Chondrocyte (in vitro differentiated cells): ENCODE data around the gene TNRC6A. TPM values are rescaled to one million over a fixed set of nuclear protein-coding genes. Genes with fewer than 3 reads are reported as not detected.

ENCODE experiments used
- DNase-seq: peaks from one replicate; pipeline ENCODE4 v3.0.0; 2021; ENCODE audit warnings: mixed read lengths, low spot score
- H3K27ac Mint-ChIP-seq: one replicate; pipeline ENCODE4 v1.8.0; 2021; ENCODE audit warnings: mild to moderate bottlenecking, moderate library complexity, mixed read lengths; ENCODE audit not compliant: unreplicated experiment
- H3K27me3 Mint-ChIP-seq: 2 replicates; pipeline ENCODE4 v1.8.0; 2021; ENCODE audit warnings: low read depth, mixed read lengths
- H3K36me3 Mint-ChIP-seq: 2 replicates; pipeline ENCODE4 v1.8.0; 2021; ENCODE audit warnings: low read depth, mixed read lengths
- H3K4me1 Mint-ChIP-seq: 2 replicates; pipeline ENCODE4 v1.8.0; 2021; ENCODE audit warnings: low read depth, mild to moderate bottlenecking, mixed read lengths
- H3K4me3 Mint-ChIP-seq: one replicate; pipeline ENCODE4 v1.8.0; 2021; ENCODE audit warnings: mild to moderate bottlenecking, moderate library complexity, mixed read lengths; ENCODE audit not compliant: unreplicated experiment
- H3K9me3 Mint-ChIP-seq: 2 replicates; pipeline ENCODE4 v1.8.0; 2021; ENCODE audit warnings: low read depth, mixed read lengths
- total RNA-seq: library from RNA; stranded (reverse); gene quantifications from 3 replicates; pipeline ENCODE4 v1.2.1, GENCODE V29; 2021
- TF ChIP-seq, protein P1 (sequence below): fragments of 200-600 bp; sonication (generic); IDR thresholded peaks from 2 replicates; pipeline ENCODE4 v1.5.0; 2021; ENCODE audit warnings: antibody characterized with exemption, mild to moderate bottlenecking, moderate library complexity

TNRC6A gene
- total RNA-seq, 1 donor from 2014 or later = 42.8 TPM

DNA sequence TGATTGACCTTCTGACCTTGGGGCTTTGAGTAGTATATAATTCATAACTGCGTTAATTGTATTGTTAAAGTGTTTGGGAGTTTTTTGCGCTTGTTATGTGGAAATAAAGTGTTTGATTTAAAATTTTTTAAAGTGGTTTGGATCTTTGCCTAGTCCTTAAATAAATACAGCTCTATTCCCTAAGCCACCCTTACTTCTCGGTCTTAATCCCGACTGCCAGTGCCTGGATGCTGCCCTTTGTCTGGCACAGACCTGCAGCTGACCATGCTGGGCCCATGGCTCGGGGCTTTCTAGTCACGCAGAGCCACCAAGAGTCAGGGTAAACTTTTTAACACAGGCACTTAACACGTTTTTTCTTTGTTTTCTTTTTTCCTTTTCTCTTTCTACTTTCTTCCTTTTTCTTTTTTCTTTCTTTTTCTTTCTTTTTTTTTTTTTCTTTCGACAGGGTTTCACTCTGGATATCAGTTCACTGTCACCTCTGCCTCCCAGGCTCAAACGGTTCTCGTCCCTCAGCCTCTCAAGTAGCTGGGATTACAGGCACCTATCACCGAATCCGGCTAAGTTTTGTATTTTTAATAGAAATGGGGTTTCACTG is 96.7 kb downstream of the TNRC6A start:
- H3K4me3 Mint-ChIP-seq = no peak overlapping the region
- no peak for DNase-seq
- peak overlapping the region; percentile 54 for H3K27ac Mint-ChIP-seq
- H3K36me3 Mint-ChIP-seq = peaks cover 33% of the 10 kb centered on the region
- no peaks in the 10 kb centered on the region for H3K4me1 Mint-ChIP-seq
- no peaks in the 10 kb centered on the region for H3K9me3 Mint-ChIP-seq
- TF ChIP-seq, protein P1, sequence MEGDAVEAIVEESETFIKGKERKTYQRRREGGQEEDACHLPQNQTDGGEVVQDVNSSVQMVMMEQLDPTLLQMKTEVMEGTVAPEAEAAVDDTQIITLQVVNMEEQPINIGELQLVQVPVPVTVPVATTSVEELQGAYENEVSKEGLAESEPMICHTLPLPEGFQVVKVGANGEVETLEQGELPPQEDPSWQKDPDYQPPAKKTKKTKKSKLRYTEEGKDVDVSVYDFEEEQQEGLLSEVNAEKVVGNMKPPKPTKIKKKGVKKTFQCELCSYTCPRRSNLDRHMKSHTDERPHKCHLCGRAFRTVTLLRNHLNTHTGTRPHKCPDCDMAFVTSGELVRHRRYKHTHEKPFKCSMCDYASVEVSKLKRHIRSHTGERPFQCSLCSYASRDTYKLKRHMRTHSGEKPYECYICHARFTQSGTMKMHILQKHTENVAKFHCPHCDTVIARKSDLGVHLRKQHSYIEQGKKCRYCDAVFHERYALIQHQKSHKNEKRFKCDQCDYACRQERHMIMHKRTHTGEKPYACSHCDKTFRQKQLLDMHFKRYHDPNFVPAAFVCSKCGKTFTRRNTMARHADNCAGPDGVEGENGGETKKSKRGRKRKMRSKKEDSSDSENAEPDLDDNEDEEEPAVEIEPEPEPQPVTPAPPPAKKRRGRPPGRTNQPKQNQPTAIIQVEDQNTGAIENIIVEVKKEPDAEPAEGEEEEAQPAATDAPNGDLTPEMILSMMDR = no peak
- H3K27me3 Mint-ChIP-seq = no peaks in the 10 kb centered on the region

DNA sequence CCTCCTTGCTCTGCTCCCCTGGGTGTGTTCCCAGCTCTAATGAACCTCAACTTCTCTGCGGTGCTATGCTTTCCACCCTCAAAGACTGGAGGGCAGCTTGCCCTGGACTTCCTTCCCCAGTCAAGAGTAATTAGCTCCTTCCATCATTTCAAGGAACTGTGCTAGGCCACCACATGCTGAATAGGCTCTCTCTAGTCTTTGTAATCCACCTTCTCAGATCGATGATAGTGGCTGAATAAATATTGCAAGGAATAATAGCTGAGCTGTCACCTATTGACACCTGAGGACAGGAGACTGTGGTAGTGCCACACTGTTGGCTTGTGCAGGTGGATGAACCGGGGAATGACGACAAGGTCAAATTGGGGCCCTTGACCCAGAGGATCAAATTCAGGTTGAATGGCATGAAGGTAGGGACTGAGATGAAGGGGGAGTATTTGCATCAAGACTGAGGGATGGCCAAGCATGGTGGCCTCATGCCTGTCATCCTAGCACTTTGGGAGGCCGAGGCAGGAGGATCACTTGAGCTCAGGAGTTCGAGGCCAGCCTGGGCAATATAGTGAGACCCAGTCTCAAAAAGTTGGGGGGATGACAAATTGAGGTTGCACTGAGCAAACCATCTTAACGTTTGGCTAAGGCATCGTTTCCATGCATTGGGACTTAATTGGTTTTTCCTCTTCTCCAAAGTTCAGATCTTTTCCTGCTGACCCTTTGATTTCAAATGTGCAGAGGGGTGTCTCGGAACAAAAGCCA is 97.5 kb downstream of the TNRC6A start:
- TF ChIP-seq, protein P1 = no peak
- H3K27ac Mint-ChIP-seq = no peak overlapping the region
- H3K4me1 Mint-ChIP-seq = no peaks in the 10 kb centered on the region
- no peak for DNase-seq
- peaks cover 31% of the 10 kb centered on the region for H3K36me3 Mint-ChIP-seq
- no peaks in the 10 kb centered on the region for H3K27me3 Mint-ChIP-seq
- H3K4me3 Mint-ChIP-seq = no peak overlapping the region
- H3K9me3 Mint-ChIP-seq = no peaks in the 10 kb centered on the region

DNA sequence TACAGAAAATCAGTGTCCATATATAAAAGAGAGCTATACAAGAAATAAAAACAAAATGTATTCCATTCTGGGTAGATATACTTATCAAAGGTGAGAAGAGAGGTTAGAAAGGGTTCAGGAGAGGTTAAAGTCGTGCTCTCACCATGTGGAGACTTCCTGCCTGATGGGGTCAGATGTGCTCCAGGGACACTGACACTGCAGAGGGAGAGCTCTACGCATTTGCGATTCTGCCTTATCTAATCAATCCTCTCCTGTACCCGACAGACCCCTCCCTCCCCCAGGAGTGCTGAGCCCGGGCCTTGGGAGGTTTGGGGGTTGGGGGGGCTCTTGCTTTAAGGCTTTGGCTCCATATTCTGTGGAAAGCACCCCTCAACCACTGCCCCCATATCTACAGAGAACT is 99.7 kb downstream of the TNRC6A start:
- Mint-ChIP-seq H3K4me1 (no peaks in the 10 kb centered on the region), H3K27me3 (no peaks in the 10 kb centered on the region), H3K9me3 (no peaks in the 10 kb centered on the region), H3K36me3 (peaks cover 16% of the 10 kb centered on the region), H3K4me3 (no peak overlapping the region), H3K27ac (no peak overlapping the region)
- TF ChIP-seq, protein P1 = no peak
- DNase-seq = no peak

DNA sequence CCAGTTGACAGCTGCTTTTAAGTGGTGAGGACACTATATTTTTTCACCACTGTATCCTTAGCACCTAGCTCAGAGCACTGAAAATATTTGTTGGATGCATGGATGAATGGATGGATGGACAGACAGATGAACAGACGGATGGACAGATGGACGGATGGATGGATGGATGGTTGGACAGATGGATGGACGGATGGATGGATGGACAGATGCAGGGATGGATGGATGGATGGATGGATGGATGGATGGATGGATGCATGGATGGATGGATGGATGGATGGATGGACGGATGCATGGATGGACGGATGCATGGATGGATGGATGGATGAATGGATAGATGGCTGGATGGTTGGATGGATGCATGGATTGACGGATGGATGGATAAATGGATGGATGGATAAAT is 103.9 kb downstream of the TNRC6A start:
- Mint-ChIP-seq H3K27me3 (no peaks in the 10 kb centered on the region), H3K36me3 (peaks cover 1% of the 10 kb centered on the region), H3K4me3 (no peak overlapping the region), H3K9me3 (no peaks in the 10 kb centered on the region), H3K4me1 (no peaks in the 10 kb centered on the region), H3K27ac (no peak overlapping the region)
- TF ChIP-seq, protein P1 = no peak
- DNase-seq = no peak

DNA sequence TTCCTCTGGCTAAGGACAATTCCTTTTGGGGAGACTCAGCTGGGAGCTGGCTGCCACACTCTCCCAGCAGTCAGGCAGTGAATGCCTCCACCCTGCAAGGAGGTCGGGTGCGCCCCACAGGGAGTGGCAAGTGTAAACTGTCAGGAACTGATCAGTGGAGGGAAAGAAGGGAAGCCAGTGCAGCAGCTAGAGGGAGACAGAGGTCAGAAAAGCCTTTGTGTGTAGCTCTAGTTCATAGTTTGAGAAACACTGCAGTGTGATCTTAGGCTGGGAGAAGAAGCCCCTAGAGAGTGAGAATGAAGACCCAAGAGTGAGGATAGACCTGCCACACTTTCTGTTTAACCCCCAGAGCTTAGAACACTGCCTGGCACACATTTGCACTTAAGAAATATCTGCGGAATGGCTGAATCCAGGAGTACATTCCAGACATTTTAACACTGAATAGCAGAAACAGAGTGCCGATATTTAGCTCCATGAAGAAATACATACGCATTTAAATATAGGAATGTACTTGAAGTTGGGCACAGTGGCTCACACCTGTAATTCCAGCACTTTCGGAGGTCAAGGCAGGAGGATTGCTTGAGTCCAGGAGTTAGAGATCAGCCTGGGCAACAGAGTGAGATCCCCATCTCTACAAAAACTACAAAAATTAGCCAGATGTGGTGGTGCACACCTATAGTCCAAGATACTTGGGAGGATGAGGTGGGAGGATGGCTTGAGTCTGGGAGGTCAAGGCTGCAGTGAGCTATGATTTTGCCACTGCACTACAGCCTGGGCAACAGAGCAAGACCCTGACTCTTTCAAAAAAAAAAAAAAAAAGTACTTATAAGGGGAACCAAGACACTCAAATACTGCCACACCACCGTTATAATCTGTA is 105.2 kb downstream of the TNRC6A start:
- H3K36me3 Mint-ChIP-seq = no peaks in the 10 kb centered on the region
- H3K27ac Mint-ChIP-seq = peak overlapping the region; percentile 72
- no peaks in the 10 kb centered on the region for H3K9me3 Mint-ChIP-seq
- H3K4me3 Mint-ChIP-seq = no peak overlapping the region
- H3K27me3 Mint-ChIP-seq = no peaks in the 10 kb centered on the region
- TF ChIP-seq, protein P1 = peak; percentile 80
- peaks cover 8% of the 10 kb centered on the region for H3K4me1 Mint-ChIP-seq
- no peak for DNase-seq
